Activated T-helper 1 cell treated with Interleukin-2 at 50 U/mL for 16 hours (primary cell): ENCODE results near the gene FLNC.

ENCODE experiments used
- DNase-seq: peaks from one replicate; pipeline ENCODE4 v3.0.0-alpha.2; 2020; ENCODE audit warnings: low read depth

FLNC gene

GRCh38 chr7:128894101-128894440, 63.9 kb downstream of the FLNC start:
- DNase-seq, result no peak

DNA sequence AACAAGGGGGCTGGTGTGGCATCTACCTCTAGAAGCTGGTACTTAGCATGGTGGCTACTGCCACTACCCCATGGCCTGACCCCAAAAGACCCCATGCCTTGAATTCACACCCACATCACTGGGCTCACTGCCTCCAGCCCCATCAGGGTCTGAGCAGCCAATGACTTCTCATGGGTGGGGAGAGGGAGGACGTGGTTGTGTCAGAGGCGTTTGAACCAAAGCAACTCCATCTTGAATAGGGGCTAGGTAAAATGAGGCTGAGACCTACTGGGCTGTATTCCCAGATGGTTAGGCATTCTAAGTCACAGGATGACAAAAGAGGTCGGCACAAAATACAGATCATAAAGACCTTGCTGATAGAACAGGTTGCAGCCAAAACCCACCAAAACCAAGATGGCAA, 65.1 kb downstream of the FLNC start:
- no peak for DNase-seq

DNA sequence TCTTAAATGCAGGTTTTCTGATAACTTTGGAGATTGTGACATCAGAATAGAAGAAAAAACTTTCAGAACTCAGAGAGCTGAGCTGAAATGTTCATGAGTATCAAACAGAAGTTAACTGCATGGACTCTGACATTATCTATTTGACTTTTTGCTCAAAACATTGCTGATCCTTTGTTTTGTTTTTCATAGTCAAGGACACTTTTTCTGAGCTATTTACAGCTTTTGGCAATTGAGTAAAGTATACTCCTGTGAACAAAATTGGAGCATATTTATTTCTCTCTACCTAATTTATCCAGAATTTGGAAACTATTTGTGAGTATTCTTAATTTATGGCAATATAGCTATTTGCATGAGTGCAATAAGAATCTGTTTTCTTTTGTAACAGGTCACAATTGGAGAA, 69.2 kb downstream of the FLNC start:
- no peak for DNase-seq

GRCh38 chr7:128900237-128900636, 70.0 kb downstream of the FLNC start:
- DNase-seq, result no peak

- no peak for DNase-seq
Observed at GRCh38 chr7:128902761-128903585, 72.8 kb downstream of the FLNC start.

DNA sequence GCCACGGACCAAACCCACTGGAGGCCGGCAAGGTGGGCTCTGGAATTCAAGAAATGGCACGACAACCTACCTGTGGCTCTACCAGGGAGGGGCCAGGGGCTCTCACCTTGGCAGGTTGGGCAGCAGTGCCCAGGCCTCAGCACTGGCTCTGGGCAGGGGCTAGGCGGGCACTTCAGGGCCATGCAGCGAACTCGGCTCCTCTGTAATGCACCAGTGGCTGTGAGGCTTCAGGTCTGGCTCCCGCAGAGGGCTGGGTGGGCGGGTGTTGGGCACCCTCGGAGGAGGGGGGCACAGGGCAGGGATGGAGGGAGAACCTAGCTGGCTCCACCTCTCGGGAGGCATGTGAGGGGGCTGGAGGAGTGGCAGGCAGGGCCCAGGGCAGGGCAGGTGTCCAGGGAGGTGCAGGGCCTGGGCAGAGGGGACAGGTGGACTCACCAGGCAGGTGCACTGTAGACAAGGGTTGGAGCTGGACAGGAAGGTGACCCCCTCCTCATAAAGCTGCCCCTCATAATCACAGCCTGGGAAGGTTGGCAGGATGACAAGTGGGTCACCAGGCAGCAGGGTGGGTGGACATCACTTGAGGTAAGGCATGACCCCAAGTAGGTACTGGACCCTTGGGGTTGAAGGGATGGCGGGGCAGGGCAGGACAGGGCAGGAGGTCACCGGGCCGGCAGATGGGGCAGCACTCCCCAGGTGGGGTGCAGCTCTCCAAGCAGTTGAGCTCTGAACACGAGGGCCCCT, 73.6 kb downstream of the FLNC start:
- DNase-seq, result no peak

DNA sequence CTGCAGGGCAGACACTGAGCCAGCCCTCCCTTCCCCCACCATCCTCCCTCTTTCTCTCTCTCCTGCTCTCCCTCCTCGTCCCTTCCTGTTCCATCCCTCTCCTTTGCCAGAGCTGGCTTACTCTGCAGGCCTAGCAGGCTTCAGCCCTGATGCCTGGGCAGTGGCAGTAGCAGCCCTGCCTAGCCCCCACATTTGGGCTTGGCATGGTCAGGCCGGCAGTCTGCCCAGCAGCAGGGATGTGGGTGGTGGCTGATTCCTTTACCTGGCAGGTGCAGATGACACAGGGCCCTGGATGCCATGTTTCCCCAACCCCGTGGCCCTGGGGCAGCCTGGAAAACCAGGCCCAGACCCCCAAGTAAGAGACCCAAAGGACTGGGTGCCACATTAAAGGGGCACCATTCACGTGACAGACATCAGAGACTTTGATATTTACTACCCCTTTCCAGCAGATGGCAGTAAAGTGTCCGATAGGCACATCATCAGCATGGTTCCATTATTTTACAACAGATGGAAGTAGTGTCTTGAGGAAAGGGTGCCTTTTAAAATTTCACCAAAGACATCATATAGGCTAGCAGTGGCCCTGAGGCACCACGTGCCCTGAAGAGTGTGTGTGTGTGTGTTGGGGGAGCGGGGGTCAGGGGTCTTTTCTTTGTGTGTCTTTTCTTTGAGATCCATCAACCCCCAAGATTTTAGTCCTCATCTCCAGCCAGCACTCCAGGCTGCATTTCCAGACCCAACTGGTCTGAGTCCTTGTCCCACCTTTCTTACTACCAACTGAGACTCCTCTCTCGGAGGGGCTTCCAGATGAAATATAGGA, 74.4 kb downstream of the FLNC start:
- DNase-seq, result no peak

DNA sequence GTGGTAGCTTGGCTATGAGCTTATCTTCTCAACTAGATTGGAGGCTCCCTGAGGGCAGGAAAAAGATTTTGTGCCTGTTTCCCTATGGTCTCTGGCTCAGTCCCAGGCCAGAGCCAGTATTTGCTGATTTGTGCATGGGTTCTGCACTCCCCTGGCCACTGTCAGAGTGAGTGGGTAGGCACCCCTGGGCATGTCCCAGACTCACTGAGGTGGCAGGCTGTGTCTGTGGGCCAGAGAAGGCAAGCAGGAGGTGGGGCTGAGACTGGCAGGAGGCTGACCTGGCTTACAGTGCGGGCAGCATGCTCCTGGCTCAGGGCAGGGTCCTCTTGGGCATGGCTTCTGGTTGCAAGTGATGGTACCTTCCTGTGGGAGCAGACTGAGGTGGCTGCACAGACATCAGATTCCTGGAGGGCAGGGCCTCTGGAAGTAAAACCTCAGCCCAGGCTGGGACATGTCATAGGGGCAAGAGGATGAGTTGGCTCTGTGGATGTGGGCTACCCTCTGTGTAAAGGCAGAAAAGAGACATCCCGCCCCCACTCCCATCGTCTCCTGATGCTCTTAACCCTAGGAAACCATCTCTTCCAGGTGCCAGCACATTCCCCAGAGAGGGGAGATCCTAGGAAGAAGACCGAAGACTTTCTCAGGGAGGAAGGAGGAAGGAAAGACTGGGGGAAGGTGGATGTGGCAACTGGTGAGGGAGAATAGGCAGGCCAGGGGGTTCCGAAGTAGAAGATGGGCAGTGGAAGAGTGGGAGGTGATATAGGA, 76.0 kb downstream of the FLNC start:
- no peak for DNase-seq

- no peak for DNase-seq
Observed at GRCh38 chr7:128906766-128907559, 76.8 kb downstream of the FLNC start.
